IPS-NIHi7 (cell line): ENCODE data around the gene NAA40.
A peak's percentile ranks its signal among the peaks of the same experiment; 100 is the strongest.
"Not testable (repeated sequence)": the region's sequence is repeated elsewhere in the genome, so short reads cannot be mapped to it uniquely, and the experiment has no call there.

Source experiments
- DNase-seq: peaks from one replicate; pipeline ENCODE4 v3.0.0; 2012; ENCODE audit warnings: mixed read lengths; ENCODE audit errors: extremely low spot score

The NAA40 gene

DNA sequence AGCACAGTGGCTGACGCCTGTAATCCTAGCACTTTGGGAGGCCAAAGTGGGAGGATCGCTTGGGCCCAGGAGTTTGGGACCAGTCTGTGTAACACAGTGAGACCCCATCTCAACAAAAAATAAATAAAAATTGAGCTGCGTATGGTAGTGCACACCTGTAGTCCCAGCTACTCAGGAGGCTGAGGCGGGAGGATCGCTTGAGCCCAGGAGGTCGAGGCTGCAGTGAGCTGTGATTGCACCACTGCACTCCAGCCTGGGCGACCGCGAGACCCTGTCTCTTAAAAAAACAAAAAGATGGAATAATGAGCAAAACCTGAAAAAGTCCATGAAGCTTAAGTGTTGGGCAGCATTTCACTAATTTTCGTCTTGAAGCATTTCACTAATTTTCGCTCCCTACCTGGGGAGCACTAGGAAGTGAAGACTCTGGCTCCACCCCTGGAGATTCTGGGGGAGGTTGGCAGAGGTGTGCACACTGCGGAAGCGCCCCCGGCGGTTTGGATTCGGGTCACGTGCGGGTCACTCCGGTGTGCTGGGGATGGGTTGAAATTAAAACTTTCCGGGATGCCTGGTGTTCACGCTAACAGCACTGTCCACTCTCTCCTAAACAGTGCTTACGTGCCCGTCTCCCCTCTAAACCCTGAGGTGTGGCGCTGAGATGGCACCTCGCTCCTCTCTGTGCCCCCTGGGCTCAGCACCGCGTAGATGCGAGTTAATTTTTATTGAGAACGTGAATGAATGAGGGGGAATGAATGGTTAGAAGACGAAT, 906 bp upstream of the NAA40 start:
- peak; percentile 36 for DNase-seq

DNA sequence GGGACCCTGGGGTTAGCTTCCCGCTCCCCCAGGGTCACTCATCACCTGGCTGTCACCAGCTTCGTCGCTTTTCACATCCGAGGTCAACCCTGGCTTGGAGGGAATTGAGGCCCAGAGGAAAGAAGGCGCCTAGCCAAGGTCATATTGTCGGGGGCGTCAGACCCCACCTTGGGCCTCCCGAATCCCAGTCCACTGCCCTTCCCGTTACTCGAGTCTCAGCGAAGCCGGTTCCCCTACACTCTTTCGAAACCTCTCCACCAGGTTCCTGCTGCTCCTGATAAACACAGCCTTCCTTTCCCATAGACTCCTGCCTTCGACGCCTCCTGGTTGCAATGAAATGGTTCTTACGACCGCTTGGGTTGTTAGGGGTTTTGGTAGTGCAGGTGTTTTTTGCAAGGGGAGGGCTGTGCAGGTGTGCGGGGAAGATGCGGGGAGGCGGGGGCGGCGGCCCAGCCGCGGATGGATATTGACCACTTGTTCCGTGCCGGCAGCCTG, 642 bp downstream of the NAA40 start:
- no peak for DNase-seq

GRCh38 chr11:63940786-63941185, 2.0 kb downstream of the NAA40 start:
- no peak for DNase-seq

DNA sequence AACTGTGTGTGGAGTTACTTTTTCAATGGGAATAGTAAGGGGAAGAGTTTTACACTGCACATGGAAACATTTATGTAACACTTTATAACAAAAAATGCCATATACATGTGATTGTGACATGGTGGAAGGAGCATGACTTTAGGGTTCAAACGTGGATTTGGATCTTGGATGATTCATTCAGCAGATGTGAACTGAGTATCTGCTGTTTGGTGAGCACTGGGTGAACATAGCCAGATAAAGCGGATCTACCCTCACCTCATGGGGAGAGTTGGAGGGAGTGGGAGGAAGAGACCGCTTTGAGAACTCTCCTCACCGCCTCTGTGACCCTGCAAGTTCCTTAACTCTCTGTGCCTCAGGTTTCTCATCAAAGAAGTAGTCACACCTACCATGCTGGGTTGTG, 3.1 kb downstream of the NAA40 start:
- DNase-seq: no peak

- no peak for DNase-seq
Observed at GRCh38 chr11:63942803-63943202, 4.0 kb downstream of the NAA40 start.

DNA sequence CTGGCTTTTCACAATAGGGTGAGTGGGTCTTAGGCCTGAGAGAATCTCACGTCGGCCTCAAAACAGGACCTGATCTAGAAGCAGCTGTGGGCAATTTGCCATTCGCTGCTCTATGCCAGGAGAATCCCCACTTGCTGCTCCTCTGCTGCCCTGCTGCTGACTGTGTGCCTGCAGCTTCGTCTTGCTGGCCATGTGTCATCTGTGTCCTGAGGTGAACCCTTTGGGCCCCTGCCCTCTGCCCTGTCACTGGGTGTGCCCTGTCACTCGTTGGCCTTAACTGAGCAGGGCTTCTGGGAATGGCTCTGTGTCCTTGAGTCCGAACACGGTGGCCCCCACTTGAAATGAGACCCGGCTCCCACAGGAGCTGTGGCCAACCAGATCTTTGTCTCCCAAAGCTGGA, 6.2 kb downstream of the NAA40 start:
- DNase-seq: no peak

GRCh38 chr11:63945477-63946163, 6.8 kb downstream of the NAA40 start:
- peak; percentile 80 for DNase-seq

DNA sequence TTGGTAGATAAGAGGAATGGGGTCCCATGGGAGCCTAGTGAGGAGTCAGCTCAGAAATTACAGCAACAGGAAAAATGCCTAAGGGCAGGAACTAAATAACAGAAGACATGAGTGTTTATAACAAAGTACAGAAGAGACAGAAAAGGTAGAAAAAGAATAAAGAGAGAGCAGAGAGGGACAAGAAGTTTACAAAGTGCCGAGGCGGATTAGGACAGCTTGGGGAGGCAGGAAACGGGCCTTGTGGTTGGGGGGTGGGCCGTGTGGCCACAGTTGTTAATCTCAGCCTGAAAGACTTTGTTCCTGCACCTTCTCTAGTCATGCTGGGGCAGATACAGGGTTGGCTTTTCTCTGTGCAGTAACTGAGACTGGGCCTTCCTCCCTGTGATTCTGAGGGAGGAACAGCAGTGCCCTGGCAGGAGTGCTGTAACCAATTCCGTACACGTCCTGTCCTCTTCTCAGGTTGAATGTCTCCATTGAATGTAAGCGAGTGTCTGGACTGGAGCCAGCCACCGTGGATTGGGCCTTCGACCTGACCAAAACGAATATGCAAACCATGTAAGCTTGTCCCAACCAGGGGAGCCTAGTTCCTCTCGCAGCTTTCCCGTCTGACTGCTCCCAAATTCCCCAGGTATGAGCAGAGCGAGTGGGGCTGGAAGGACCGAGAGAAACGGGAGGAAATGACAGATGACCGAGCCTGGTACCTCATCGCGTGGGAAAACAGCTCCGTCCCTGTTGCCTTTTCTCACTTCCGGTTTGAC, 13.2 kb downstream of the NAA40 start:
- no peak for DNase-seq

DNA sequence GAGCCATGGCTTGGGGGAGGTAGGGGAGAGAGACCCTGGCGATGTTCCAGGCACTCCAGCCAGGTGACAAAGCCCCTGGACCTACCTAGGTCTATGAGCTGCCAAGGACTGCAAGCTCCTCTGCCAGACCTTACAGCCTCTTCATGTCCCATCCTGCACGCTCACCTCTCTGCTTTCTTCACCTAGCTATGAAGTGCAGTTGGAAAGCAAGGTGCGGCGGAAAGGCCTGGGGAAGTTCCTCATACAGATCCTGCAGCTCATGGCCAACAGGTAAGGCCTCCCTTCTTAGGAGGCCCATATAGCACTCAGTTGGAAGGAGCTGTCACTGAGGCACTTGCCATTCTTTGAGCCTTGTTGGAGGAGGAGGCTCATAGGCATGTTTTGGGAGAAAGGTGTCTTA, 13.8 kb downstream of the NAA40 start:
- DNase-seq: no peak

- DNase-seq: no peak
Observed at GRCh38 chr11:63958008-63958407, 19.2 kb downstream of the NAA40 start.

GRCh38 chr11:63961608-63962412, 23.0 kb downstream of the NAA40 start:
- DNase-seq: peak; percentile 64

GRCh38 chr11:63963895-63964294, 25.1 kb downstream of the NAA40 start:
- DNase-seq: not testable (repeated sequence)

- DNase-seq: no peak
Observed at GRCh38 chr11:63966444-63966843, 27.6 kb downstream of the NAA40 start.

- no peak for DNase-seq
Observed at GRCh38 chr11:63969461-63969860, 30.7 kb downstream of the NAA40 start.

DNA sequence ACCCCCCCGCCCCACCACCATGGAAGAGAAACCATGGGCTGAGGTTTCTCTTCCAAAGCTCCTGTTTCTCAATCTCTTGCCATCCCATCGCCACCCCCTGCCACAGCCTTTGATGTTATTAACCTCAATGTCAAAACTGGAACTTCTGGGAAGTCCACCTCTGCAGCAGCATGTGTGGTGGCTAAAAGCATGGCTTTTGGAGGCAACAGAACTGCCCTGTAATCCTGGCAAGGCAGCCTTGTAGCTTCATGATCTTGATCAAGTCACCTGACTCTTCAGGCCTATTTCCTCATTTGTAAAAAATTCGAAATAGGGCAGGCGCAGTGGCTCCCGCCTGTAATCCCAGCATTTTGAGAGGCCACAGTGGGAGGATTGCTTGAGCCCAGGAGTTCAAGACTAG, 32.1 kb downstream of the NAA40 start:
- no peak for DNase-seq

DNA sequence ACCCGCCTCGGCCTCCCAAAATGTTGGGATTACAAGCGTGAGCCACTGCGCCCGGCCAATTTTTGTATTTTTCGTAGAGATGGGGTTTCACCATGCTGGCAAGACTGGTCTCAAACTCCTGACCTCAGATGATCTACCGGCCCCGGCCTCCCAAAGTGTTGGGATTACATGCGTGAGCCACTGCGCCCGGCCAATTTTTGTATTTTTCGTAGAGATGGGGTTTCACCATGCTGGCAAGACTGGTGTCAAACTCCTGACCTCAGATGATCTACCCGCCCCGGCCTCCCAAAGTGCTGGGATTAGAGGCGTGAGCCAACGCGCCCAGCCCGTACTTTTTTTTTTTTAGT, 35.1 kb downstream of the NAA40 start:
- not testable (repeated sequence) for DNase-seq

DNA sequence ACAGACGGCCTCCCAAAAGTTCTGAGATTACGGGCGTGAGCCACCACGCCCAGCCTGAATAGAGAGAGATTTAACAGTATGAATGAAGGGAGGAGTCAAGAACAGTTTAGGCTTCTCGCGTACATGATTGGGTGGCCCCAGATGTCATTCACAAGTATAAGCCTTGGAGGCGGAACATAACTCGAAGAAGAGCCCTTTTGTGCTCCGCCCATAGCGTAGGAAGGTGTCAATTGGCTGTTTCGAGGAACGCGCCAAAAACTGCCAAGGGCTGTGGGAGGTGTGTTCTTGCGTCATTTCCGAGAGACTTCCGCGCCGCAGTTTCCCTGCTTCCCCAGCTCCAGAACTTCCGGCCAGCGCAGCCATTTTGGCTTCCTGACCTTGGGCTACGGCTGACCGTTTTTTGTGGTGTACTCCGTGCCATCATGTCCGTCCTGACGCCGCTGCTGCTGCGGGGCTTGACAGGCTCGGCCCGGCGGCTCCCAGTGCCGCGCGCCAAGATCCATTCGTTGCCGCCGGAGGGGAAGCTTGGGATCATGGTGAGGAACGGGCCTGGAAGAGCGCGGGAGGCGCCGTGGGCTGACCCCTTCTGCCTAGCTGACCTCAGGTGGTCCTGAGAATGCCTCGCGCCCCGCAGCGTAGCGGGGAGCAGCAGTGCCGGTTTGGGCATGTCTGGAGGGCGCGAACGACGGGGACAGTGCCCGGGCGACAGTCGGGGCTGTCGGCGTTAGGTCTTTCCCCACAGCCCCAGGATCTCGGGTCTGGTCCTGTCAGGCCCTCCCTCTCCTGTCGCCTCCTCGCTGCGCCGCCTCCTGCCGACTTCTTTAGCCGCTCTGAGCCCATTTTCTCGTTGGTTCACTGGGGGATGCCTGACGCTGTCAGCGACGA, 35.7 kb downstream of the NAA40 start, which contains the start of gene COX8A:
COX8A (plus strand) TSS at position 362 of the 885 bp plus-strand sequence; CDS start at position 423, 61 bp downstream.
- peak; percentile 97 for DNase-seq

DNA sequence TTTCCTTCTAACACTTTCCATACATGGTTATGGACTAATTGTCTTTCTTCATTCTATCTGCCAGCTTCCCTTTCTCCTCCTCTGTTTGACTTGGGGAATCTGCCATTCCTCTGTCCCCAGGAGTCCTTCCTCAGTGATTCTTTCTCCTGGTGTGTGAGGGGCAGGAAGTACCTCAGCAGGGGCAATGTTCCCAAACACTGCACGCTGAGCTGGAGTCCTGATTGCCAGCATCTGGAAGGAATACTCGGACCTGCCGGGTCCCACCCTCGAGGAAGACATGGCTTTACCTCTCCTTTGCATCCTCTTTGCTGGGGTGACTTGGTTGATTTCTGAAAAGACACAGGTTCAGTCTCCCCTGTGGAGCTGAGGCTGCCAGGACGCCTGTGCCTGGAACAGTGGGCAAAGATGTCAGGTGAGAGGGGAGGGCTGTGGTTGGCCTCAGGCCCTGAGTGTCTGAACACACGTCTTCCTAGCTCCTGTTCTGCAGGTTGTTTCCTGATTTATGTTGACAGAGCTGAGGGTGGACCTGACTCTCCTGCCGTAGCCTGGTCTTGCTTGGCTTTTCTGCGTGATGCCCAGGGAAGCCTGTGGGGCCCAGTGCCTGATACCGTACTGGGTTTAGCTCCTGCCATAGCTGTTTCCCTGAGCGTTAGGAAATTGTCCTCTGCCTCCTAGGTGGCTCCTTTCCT, 39.9 kb downstream of the NAA40 start:
- peak; percentile 48 for DNase-seq

GRCh38 chr11:63979426-63979825, 40.6 kb downstream of the NAA40 start:
- DNase-seq: no peak

GRCh38 chr11:63985812-63986155, 47.0 kb downstream of the NAA40 start:
- DNase-seq: no peak
